Measurements from ENCODE around the gene ST8SIA2.

DNA sequence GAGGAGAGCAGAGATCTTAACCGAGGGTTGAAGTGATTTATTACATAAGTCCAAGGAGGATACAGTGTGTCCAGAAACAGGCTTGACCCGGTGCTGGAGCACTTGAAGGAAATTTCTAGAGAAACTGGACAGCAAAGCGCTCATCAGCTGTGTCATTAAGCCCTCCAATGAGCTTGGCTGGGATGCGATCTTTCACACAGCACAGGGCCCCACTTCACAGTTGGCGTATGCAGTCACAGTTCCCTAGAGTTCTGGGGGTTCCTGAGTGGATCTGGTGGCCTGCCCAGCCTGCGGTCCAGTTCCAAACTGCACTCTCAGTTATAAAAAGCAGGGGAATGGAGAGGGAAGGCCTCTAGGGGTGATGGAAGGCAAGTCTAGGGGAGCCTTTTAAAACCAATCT, 13.6 kb downstream of the ST8SIA2 start:
- TF ChIP-seq, protein P1, sequence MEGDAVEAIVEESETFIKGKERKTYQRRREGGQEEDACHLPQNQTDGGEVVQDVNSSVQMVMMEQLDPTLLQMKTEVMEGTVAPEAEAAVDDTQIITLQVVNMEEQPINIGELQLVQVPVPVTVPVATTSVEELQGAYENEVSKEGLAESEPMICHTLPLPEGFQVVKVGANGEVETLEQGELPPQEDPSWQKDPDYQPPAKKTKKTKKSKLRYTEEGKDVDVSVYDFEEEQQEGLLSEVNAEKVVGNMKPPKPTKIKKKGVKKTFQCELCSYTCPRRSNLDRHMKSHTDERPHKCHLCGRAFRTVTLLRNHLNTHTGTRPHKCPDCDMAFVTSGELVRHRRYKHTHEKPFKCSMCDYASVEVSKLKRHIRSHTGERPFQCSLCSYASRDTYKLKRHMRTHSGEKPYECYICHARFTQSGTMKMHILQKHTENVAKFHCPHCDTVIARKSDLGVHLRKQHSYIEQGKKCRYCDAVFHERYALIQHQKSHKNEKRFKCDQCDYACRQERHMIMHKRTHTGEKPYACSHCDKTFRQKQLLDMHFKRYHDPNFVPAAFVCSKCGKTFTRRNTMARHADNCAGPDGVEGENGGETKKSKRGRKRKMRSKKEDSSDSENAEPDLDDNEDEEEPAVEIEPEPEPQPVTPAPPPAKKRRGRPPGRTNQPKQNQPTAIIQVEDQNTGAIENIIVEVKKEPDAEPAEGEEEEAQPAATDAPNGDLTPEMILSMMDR (conservative IDR thresholded peaks at IDR 0.05; ENCODE audit: low read length), result no peak
- no peak for TF ChIP-seq EZH2phosphoT487 (IDR thresholded peaks at IDR 0.05; ENCODE audit: borderline replicate concordance)

All from Loucy (cell line).